ENCODE measurements around the gene NACA2.

GRCh38 chr17:61556224-61557188, 34.5 kb downstream of the NACA2 start:
- no peak for TF ChIP-seq CTCF (IDR thresholded peaks at IDR 0.05)
- TF ChIP-seq POLR2AphosphoS5 (IDR thresholded peaks at IDR 0.05) = no peak
- TF ChIP-seq POLR2A (IDR thresholded peaks at IDR 0.05) = no peak
